K562 (cell line): Measurements from ENCODE around the gene CBX4. TPM values are rescaled to one million over a fixed set of nuclear protein-coding genes. Genes with fewer than 3 reads are reported as not detected.

Source experiments
- EZH2 ChIP-seq: IDR thresholded peaks from 2 replicates; pipeline ENCODE4 v1.6.1; 2012; ENCODE audit warnings: low read depth, mild to moderate bottlenecking, inconsistent platforms, low read length, borderline replicate concordance
- HMGN3 ChIP-seq: IDR thresholded peaks from 2 replicates; pipeline ENCODE4 v1.6.1; 2011; ENCODE audit warnings: borderline replicate concordance, low read depth, mild to moderate bottlenecking, mixed read lengths, low read length; ENCODE audit not compliant: insufficient read length; ENCODE audit errors: extremely low read depth
- JUN ChIP-seq, 2 experiments: sonication (generic) in 1 of 2; formaldehyde crosslinking in 1 of 2; IDR thresholded peaks; 2 replicates each; pipeline versions ENCODE4 v1.6.1 to v1.8.0; 2012 to 2022; ENCODE audit warnings: borderline replicate concordance in 2 of 2, mild to moderate bottlenecking in 2 of 2, improper control_type of control experiment in 1 of 2, low read depth in 1 of 2, low read length in 1 of 2, missing genetic modification reagents in 1 of 2
- KAT2B ChIP-seq: IDR thresholded peaks from one replicate; pipeline ENCODE4 v1.6.1; 2012; ENCODE audit warnings: low read depth, mild to moderate bottlenecking, control low read depth, inconsistent platforms, low read length, moderate library complexity
- MYC ChIP-seq, 2 experiments: fragments of 250-450 bp in 1 of 2; sonication (Bioruptor Pico) in 1 of 2; IDR thresholded peaks; 2 replicates each; pipeline versions ENCODE4 v1.5.1 to v1.6.1; 2012 to 2021; ENCODE audit warnings: low read depth in 2 of 2, borderline replicate concordance in 1 of 2, improper control_type of control experiment in 1 of 2, low read length in 1 of 2, mild to moderate bottlenecking in 1 of 2, moderate library complexity in 1 of 2
- TRIM24 ChIP-seq, 2 experiments: fragments of 450-650 bp; IDR thresholded peaks; 2 replicates each; pipeline ENCODE4 v1.6.1; 2016
- ZFX ChIP-seq: sonication (generic); formaldehyde crosslinking; IDR thresholded peaks from 2 replicates; pipeline ENCODE4 v1.8.0; 2022; ENCODE audit warnings: mild to moderate bottlenecking, missing genetic modification reagents, moderate library complexity
- ZKSCAN1 ChIP-seq: fragments of 150-350 bp; IDR thresholded peaks from 2 replicates; pipeline ENCODE4 v1.6.1; 2016; ENCODE audit warnings: low read depth, low read length
- ZNF12 ChIP-seq: sonication (generic); formaldehyde crosslinking; IDR thresholded peaks from 2 replicates; pipeline ENCODE4 v1.4.0; 2020; ENCODE audit warnings: mild to moderate bottlenecking, missing genetic modification reagents
- ZNF311 ChIP-seq: fragments of 250-450 bp; sonication (Bioruptor Pico); IDR thresholded peaks from 2 replicates; pipeline ENCODE4 v1.4.0; 2020; ENCODE audit warnings: mild to moderate bottlenecking, moderate library complexity
- polyA plus RNA-seq, 8 experiments: library from polyadenylated mRNA; depleted of rRNA in 4 of 8; stranded (reverse) in 5 of 8; unstranded in 3 of 8; fragments of >200 nt; fragmentation: Nextera tagmentation in 2 of 8; fragmentation: Illumina TruSeq in 1 of 8; extraction: Ambion mirVana in 2 of 8; extraction: Trizol in 1 of 8; gene quantifications; 2 replicates each; pipeline versions ENCODE4 v1.2.1 to v1.2.3, GENCODE V29; 2011 to 2014; ENCODE audit warnings: inconsistent platforms in 1 of 8, missing spikeins in 1 of 8
- total RNA-seq, 7 experiments: library from RNA; depleted of rRNA in 6 of 7; stranded (reverse); fragments of >200 nt in 6 of 7; fragmentation: Illumina TruSeq in 2 of 7; extraction: Trizol in 2 of 7; gene quantifications; 2 replicates each; pipeline versions ENCODE4 v1.2.1 to v1.2.3, GENCODE V29; 2011 to 2021; ENCODE audit warnings: low replicate concordance in 1 of 7
- TF ChIP-seq, protein P1 (sequence below): fragments of 150-350 bp; conservative IDR thresholded peaks from 2 replicates; pipeline ENCODE4 v1.6.1; 2014; ENCODE audit warnings: low read length
- TF ChIP-seq, protein P2 (sequence below), 2 experiments: IDR thresholded peaks; 2 replicates each; pipeline ENCODE4 v1.6.1; 2011; ENCODE audit warnings: borderline replicate concordance in 1 of 2, control low read depth in 1 of 2, low read depth in 1 of 2, low read length in 1 of 2, mild to moderate bottlenecking in 1 of 2, mixed read lengths in 1 of 2, moderate library complexity in 1 of 2; ENCODE audit not compliant: insufficient read depth in 1 of 2, insufficient read length in 1 of 2, poor library complexity in 1 of 2, severe bottlenecking in 1 of 2; ENCODE audit errors: extremely low read depth in 1 of 2

CBX4 gene
- total and polyA plus RNA-seq, 9 of the 15 experiments (the other 6 are each of a cell fraction or from before 2014, with no cell fraction given), result 0.98 to 50.5 (median 10.0) TPM

DNA sequence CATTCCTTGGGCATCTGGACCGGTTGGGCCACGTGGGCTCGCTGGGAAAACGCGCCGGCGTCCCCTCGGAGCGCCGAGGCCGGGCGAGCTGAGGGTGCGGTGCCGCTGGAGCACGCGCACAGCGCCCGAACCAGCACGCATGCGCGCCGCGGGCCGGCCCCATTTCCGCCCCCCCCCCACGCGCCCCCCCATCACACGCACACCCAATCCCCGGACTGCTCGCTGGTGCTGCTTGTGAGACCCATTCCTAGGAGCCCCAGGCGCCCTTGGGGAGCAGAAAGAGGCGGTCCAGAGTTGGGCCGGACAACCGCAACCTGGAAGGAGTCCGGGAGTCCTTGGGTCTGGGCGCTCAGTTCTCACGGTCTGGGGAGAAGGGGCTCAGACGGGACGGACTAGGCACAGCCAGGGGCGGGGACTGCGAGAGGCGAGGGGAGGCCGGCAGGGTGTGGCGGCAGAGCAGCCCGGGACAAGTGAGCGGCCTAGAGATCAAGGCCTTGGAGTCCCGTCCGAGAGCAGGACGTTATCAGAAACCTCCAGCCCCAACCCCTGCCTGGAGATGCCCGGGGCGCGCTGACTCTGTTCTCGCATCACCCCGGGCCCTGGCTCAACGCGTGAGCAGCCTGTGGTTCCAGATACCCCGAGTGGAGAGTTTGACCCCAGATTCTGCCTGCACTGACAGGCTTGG is 36.4 kb downstream of the CBX4 start (continued):
- TF ChIP-seq, protein P1, sequence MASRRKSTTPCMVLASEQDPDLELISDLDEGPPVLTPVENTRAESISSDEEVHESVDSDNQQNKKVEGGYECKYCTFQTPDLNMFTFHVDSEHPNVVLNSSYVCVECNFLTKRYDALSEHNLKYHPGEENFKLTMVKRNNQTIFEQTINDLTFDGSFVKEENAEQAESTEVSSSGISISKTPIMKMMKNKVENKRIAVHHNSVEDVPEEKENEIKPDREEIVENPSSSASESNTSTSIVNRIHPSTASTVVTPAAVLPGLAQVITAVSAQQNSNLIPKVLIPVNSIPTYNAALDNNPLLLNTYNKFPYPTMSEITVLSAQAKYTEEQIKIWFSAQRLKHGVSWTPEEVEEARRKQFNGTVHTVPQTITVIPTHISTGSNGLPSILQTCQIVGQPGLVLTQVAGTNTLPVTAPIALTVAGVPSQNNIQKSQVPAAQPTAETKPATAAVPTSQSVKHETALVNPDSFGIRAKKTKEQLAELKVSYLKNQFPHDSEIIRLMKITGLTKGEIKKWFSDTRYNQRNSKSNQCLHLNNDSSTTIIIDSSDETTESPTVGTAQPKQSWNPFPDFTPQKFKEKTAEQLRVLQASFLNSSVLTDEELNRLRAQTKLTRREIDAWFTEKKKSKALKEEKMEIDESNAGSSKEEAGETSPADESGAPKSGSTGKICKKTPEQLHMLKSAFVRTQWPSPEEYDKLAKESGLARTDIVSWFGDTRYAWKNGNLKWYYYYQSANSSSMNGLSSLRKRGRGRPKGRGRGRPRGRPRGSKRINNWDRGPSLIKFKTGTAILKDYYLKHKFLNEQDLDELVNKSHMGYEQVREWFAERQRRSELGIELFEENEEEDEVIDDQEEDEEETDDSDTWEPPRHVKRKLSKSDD, result no peak
- peak; percentile 87 for TF ChIP-seq MYC (IDR thresholded peaks at IDR 0.05; ENCODE audit: low read depth, low read length)
- peak; percentile 20; the same call in 1 of the 2 replicates for TF ChIP-seq MYC (CRISPR knock-in tag; IDR thresholded peaks at IDR 0.05; ENCODE audit: borderline replicate concordance, low read depth)
- TF ChIP-seq, protein P2, sequence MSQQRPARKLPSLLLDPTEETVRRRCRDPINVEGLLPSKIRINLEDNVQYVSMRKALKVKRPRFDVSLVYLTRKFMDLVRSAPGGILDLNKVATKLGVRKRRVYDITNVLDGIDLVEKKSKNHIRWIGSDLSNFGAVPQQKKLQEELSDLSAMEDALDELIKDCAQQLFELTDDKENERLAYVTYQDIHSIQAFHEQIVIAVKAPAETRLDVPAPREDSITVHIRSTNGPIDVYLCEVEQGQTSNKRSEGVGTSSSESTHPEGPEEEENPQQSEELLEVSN (IDR thresholded peaks at IDR 0.05; ENCODE audit: borderline replicate concordance in 1 of 2, extremely low read depth in 1 of 2, insufficient read depth in 1 of 2, insufficient read length in 1 of 2, low read depth in 1 of 2, low read length in 1 of 2, poor library complexity in 1 of 2, severe bottlenecking in 1 of 2), result peak; percentile 100
- TF ChIP-seq ZFX (CRISPR knock-in tag), result peak; percentile 92
- TF ChIP-seq TRIM24 (IDR thresholded peaks at IDR 0.05), result peak; percentile 8 to 31; a peak in 1 of 4 replicates
- peak; percentile 54 for TF ChIP-seq HMGN3
- peak; percentile 67; the same call in 1 of the 2 replicates for TF ChIP-seq JUN (IDR thresholded peaks at IDR 0.05; ENCODE audit: borderline replicate concordance, low read depth, low read length)
- no peak; the same call in 1 of the 2 replicates for TF ChIP-seq JUN (CRISPR knock-in tag; IDR thresholded peaks at IDR 0.05; ENCODE audit: borderline replicate concordance)
- TF ChIP-seq ZNF311 (CRISPR knock-in tag), result no peak
- TF ChIP-seq ZNF12 (CRISPR knock-in tag), result peak; percentile 90; the same call in 1 of the 2 replicates
- TF ChIP-seq ZKSCAN1, result 0 out of 2 replicates have a peak, but pooled peaks have one; percentile 34
- TF ChIP-seq KAT2B, result no peak
- TF ChIP-seq EZH2, result no peak
